ENCODE results near the gene MAP1LC3B2.

GRCh38 chr12:116571089-116571488 is 11.9 kb downstream of the MAP1LC3B2 start:
- TF ChIP-seq CTCF (IDR thresholded peaks at IDR 0.05) (no peak), POLR2A (IDR thresholded peaks at IDR 0.05) (no peak)

Data from esophagus squamous epithelium (tissue), 4 donors.